Measurements from ENCODE around the gene PRSS16. TPM values are rescaled to one million over a fixed set of nuclear protein-coding genes. Genes with fewer than 3 reads are reported as not detected.

The PRSS16 gene
- total and polyA plus RNA-seq, 9 of the 15 experiments (the other 6 are each of a cell fraction or from before 2014, with no cell fraction given): 4.5 to 21.3 (median 12.1) TPM

- no peak for TF ChIP-seq ZNF740 (CRISPR knock-in tag; IDR thresholded peaks at IDR 0.05)
- TF ChIP-seq ZNF740 (tag; IDR thresholded peaks at IDR 0.05): no peak
- no peak for TF ChIP-seq CTCF (IDR thresholded peaks at IDR 0.05 in 2 of 3, conservative IDR thresholded peaks at IDR 0.05 in 1 of 3; ENCODE audit: insufficient read depth in 2 of 3, low read depth in 1 of 3, low read length in 3 of 3)
- TF ChIP-seq UBTF (IDR thresholded peaks at IDR 0.05; ENCODE audit: borderline replicate concordance in 1 of 2, low read depth in 2 of 2, low read length in 2 of 2): peak in 1 of 2 experiments; percentile 43; a peak in 1 of 4 replicates
- TF ChIP-seq NFE2L1 (tag; IDR thresholded peaks at IDR 0.05; ENCODE audit: borderline replicate concordance, low read depth): no peak
- no peak for TF ChIP-seq BRCA1 (IDR thresholded peaks at IDR 0.05)
- TF ChIP-seq BRCA1 (CRISPR knock-in tag; IDR thresholded peaks at IDR 0.05): no peak
- TF ChIP-seq ILK (tag; IDR thresholded peaks at IDR 0.05; ENCODE audit: borderline replicate concordance, low read depth): no peak
- peak in 2 of 3 experiments; percentile 26 to 68 for TF ChIP-seq YY1 (IDR thresholded peaks at IDR 0.05; ENCODE audit: borderline replicate concordance in 1 of 3, control insufficient read depth in 1 of 3, extremely low read depth in 1 of 3, insufficient read depth in 3 of 3, insufficient read length in 1 of 3, insufficient replicate concordance in 2 of 3, low read depth in 1 of 3, low read length in 2 of 3)
- peak; percentile 83; the same call in 1 of the 2 replicates for TF ChIP-seq SUPT5H (IDR thresholded peaks at IDR 0.05)
- 0 out of 2 replicates have a peak, but pooled peaks have one; percentile 66 for TF ChIP-seq CREM (IDR thresholded peaks at IDR 0.05; ENCODE audit: low read depth)
- TF ChIP-seq GATA2 (CRISPR knock-in tag; IDR thresholded peaks at IDR 0.05): no peak
- TF ChIP-seq TCFL5 (CRISPR knock-in tag; conservative IDR thresholded peaks at IDR 0.05): no peak
- no peak for TF ChIP-seq NFE2 (IDR thresholded peaks at IDR 0.05; ENCODE audit: low read depth)
- no peak for TF ChIP-seq KAT7 (CRISPR knock-in tag; IDR thresholded peaks at IDR 0.05; ENCODE audit: borderline replicate concordance)
- no peak for TF ChIP-seq ZFP1 (CRISPR knock-in tag; IDR thresholded peaks at IDR 0.05)
These were observed 3.7 kb downstream of the PRSS16 start (continued) for GRCh38 chr6:27251112-27251605.

Measured in K562 (cell line).